H1 (cell line): ENCODE results near the gene KCNIP3. TPM values are rescaled to one million over a fixed set of nuclear protein-coding genes. Genes with fewer than 3 reads are reported as not detected.

Source experiments
- CTCF ChIA-PET: fragments of 300-600 bp; sonication (Branson Sonifier 250); formaldehyde crosslinking; loops from one replicate; lab custom pipeline; 2021; ENCODE audit not compliant: partially characterized antibody; lab: Charles Lee
- POLR2A ChIA-PET: fragments of 300-600 bp; sonication (Branson Sonifier 250); formaldehyde crosslinking; loops from one replicate; lab custom pipeline; 2021; ENCODE audit warnings: inconsistent platforms; ENCODE audit not compliant: partially characterized antibody; lab: Charles Lee
- DNase-seq, 2 experiments: peaks; one replicate each; pipeline versions ENCODE4 v3.0.0 to v3.0.0-alpha.2; 2010 to 2022; ENCODE audit warnings: low spot score in 2 of 2, low read depth in 1 of 2, mixed read lengths in 1 of 2
- FAIRE-seq: peaks from 2 replicates; lab custom pipeline; 2011; peaks lifted over from hg19 to GRCh38; lab: Jason Lieb, UNC
- H2AFZ ChIP-seq: 2 replicates; pipeline ENCODE4 v1.8.1; 2012; ENCODE audit warnings: low read length, inconsistent platforms
- H2AK5ac ChIP-seq: 2 replicates; pipeline ENCODE4 v1.6.1; 2013; ENCODE audit warnings: low read depth, low read length
- H2BK120ac ChIP-seq: replicated peaks from 2 replicates; pipeline ENCODE3; 2013; ENCODE audit warnings: low read depth, low read length, inconsistent platforms
- H2BK12ac ChIP-seq: 2 replicates; pipeline ENCODE4 v1.6.1; 2013; ENCODE audit warnings: low read depth, low read length
- H2BK15ac ChIP-seq: 2 replicates; pipeline ENCODE4 v1.6.1; 2013; ENCODE audit warnings: low read length
- H2BK20ac ChIP-seq: 2 replicates; pipeline ENCODE4 v1.6.1; 2013; ENCODE audit warnings: low read length
- H2BK5ac ChIP-seq: 2 replicates; pipeline ENCODE4 v1.6.1; 2013; ENCODE audit warnings: low read depth, low read length
- H3K14ac ChIP-seq: 2 replicates; pipeline ENCODE4 v1.6.1; 2013; ENCODE audit warnings: inconsistent platforms; ENCODE audit not compliant: insufficient read length
- H3K18ac ChIP-seq: 2 replicates; pipeline ENCODE4 v1.6.1; 2013; ENCODE audit warnings: low read length; ENCODE audit errors: extremely low read depth
- H3K23ac ChIP-seq: 2 replicates; pipeline ENCODE4 v1.6.1; 2013; ENCODE audit warnings: inconsistent platforms; ENCODE audit not compliant: insufficient read length
- H3K23me2 ChIP-seq: 2 replicates; pipeline ENCODE4 v1.6.1; 2013; ENCODE audit warnings: low read depth, low read length
- H3K27ac ChIP-seq: 2 replicates; pipeline ENCODE4 v1.6.1; 2011; ENCODE audit warnings: low read depth, low read length, inconsistent platforms
- H3K27me3 ChIP-seq, 4 experiments: replicated peaks in 1 of 4; 1 replicate in 1 of 4; 2 replicates in 3 of 4; pipeline versions ENCODE4 v1.6.1 to v1.8.1; 2011 to 2013; ENCODE audit warnings: low read length in 3 of 4, mild to moderate bottlenecking in 3 of 4, inconsistent platforms in 2 of 4, mixed read lengths in 2 of 4, moderate library complexity in 1 of 4; ENCODE audit not compliant: control insufficient read depth in 3 of 4, insufficient read depth in 3 of 4; ENCODE audit errors: extremely low read depth in 1 of 4
- H3K36me3 ChIP-seq, 4 experiments: 2 replicates each; pipeline versions ENCODE4 v1.6.1 to v1.8.1; 2011 to 2013; ENCODE audit warnings: mild to moderate bottlenecking in 4 of 4, low read length in 3 of 4, moderate library complexity in 2 of 4, control low read depth in 1 of 4, inconsistent platforms in 1 of 4; ENCODE audit not compliant: insufficient read depth in 4 of 4, control insufficient read depth in 2 of 4
- H3K4ac ChIP-seq: replicated peaks from 2 replicates; pipeline ENCODE3; 2013; ENCODE audit warnings: low read length, low read depth, mixed read lengths, inconsistent platforms; ENCODE audit not compliant: insufficient read length
- H3K4me1 ChIP-seq, 4 experiments: replicated peaks in 1 of 4; 1 replicate in 1 of 4; 2 replicates in 3 of 4; pipeline versions ENCODE4 v1.6.1 to v1.8.1; 2011 to 2013; ENCODE audit warnings: low read length in 3 of 4, inconsistent platforms in 2 of 4, mixed read lengths in 1 of 4; ENCODE audit not compliant: insufficient read depth in 4 of 4, control insufficient read depth in 3 of 4
- H3K4me2 ChIP-seq, 2 experiments: 2 replicates each; pipeline versions ENCODE4 v1.6.1 to v1.8.1; 2011 to 2013; ENCODE audit warnings: low read depth in 2 of 2, low read length in 2 of 2, control low read depth in 1 of 2, inconsistent platforms in 1 of 2, mild to moderate bottlenecking in 1 of 2; ENCODE audit not compliant: insufficient read depth in 1 of 2
- H3K4me3 ChIP-seq, 4 experiments: fragments of 200-600, 300-600 bp in 1 of 4; sonication (generic), shearing (Covaris generic), sonication (Bioruptor Twin) in 1 of 4; 2 replicates each; pipeline versions ENCODE4 v1.5.1 to v1.8.1; 2011 to 2016; ENCODE audit warnings: low read length in 4 of 4, low read depth in 3 of 4, control low read depth in 2 of 4, inconsistent platforms in 2 of 4, mild to moderate bottlenecking in 2 of 4, mixed read lengths in 1 of 4, moderate library complexity in 1 of 4; ENCODE audit not compliant: insufficient read depth in 2 of 4; ENCODE audit errors: extremely low read depth in 1 of 4
- H3K56ac ChIP-seq: replicated peaks from 2 replicates; pipeline ENCODE3; 2013; ENCODE audit warnings: low read depth, mild to moderate bottlenecking, mixed read lengths, low read length, inconsistent platforms; ENCODE audit not compliant: insufficient read length
- H3K79me1 ChIP-seq: 2 replicates; pipeline ENCODE4 v1.6.1; 2013; ENCODE audit warnings: low read depth, low read length, control low read depth
- H3K79me2 ChIP-seq, 2 experiments: 2 replicates each; pipeline versions ENCODE4 v1.6.1 to v1.8.1; 2012 to 2013; ENCODE audit warnings: low read length in 2 of 2, mild to moderate bottlenecking in 2 of 2, inconsistent platforms in 1 of 2; ENCODE audit not compliant: insufficient read depth in 2 of 2, control insufficient read depth in 1 of 2
- H3K9ac ChIP-seq, 4 experiments: replicated peaks in 1 of 4; 1 replicate in 1 of 4; 2 replicates in 3 of 4; pipeline versions ENCODE4 v1.6.1 to v1.8.1; 2011 to 2013; ENCODE audit warnings: low read depth in 3 of 4, low read length in 3 of 4, control low read depth in 2 of 4, mild to moderate bottlenecking in 2 of 4, moderate library complexity in 2 of 4, inconsistent platforms in 1 of 4; ENCODE audit errors: extremely low read depth in 1 of 4
- H3K9me3 ChIP-seq, 2 experiments: 2 replicates each; pipeline versions ENCODE4 v1.6.1 to v1.8.1; 2012 to 2013; ENCODE audit warnings: mild to moderate bottlenecking in 2 of 2, moderate library complexity in 2 of 2, control low read depth in 1 of 2, inconsistent platforms in 1 of 2, low read depth in 1 of 2, low read length in 1 of 2, mixed read lengths in 1 of 2; ENCODE audit not compliant: insufficient read depth in 2 of 2
- H4K20me1 ChIP-seq, 2 experiments: replicated peaks in 1 of 2; 2 replicates each; pipeline versions ENCODE3 to v1.8.1; 2011 to 2013; ENCODE audit warnings: inconsistent platforms in 2 of 2, low read length in 2 of 2, mild to moderate bottlenecking in 1 of 2; ENCODE audit not compliant: insufficient read depth in 2 of 2, control insufficient read depth in 1 of 2
- H4K5ac ChIP-seq: 2 replicates; pipeline ENCODE4 v1.6.1; 2013; ENCODE audit warnings: low read length, low read depth, mixed read lengths, inconsistent platforms; ENCODE audit not compliant: insufficient read length
- H4K8ac ChIP-seq: 2 replicates; pipeline ENCODE4 v1.8.0; 2013; ENCODE audit warnings: mild to moderate bottlenecking, moderate library complexity, low read length, inconsistent platforms; ENCODE audit not compliant: insufficient read depth; ENCODE audit errors: extremely low read depth
- H4K91ac ChIP-seq: replicated peaks from 2 replicates; pipeline ENCODE3; 2013; ENCODE audit warnings: low read length, mixed read lengths, inconsistent platforms; ENCODE audit not compliant: insufficient read length
- ATF2 ChIP-seq: IDR thresholded peaks from 2 replicates; pipeline ENCODE4 v1.6.1; 2012; ENCODE audit warnings: low read length, inconsistent platforms
- CTBP2 ChIP-seq: IDR thresholded peaks from 2 replicates; pipeline ENCODE4 v1.7.0; 2011; ENCODE audit warnings: borderline replicate concordance, mild to moderate bottlenecking, moderate library complexity, mixed read lengths, low read length; ENCODE audit not compliant: insufficient read depth, insufficient read length
- EP300 ChIP-seq, 2 experiments: IDR thresholded peaks; 1 replicate in 1 of 2; 2 replicates in 1 of 2; pipeline ENCODE4 v1.6.1; 2011 to 2012; ENCODE audit warnings: low read depth in 2 of 2, low read length in 2 of 2, mild to moderate bottlenecking in 2 of 2, borderline replicate concordance in 1 of 2, inconsistent platforms in 1 of 2, moderate library complexity in 1 of 2
- FOSL1 ChIP-seq: IDR thresholded peaks from 2 replicates; pipeline ENCODE4 v1.6.1; 2011; ENCODE audit warnings: mild to moderate bottlenecking, low read depth, low read length, moderate library complexity; ENCODE audit not compliant: insufficient read depth
- NRF1 ChIP-seq: IDR thresholded peaks from 2 replicates; pipeline ENCODE4 v1.6.1; 2011; ENCODE audit warnings: mild to moderate bottlenecking, low read depth, low read length, improper control_type of control experiment
- POLR2A ChIP-seq, 2 experiments: IDR thresholded peaks; 1 replicate in 1 of 2; 2 replicates in 1 of 2; pipeline ENCODE4 v1.6.1; 2011; ENCODE audit warnings: low read depth in 2 of 2, low read length in 2 of 2, mild to moderate bottlenecking in 2 of 2; ENCODE audit errors: control extremely low read depth in 1 of 2
- RBBP5 ChIP-seq: IDR thresholded peaks from 2 replicates; pipeline ENCODE4 v1.7.1; 2012; ENCODE audit warnings: low read depth, mild to moderate bottlenecking, inconsistent platforms, low read length, moderate library complexity, borderline replicate concordance
- RNF2 ChIP-seq: fragments of 200-900, 300-1000 bp; sonication (generic); IDR thresholded peaks from 2 replicates; pipeline ENCODE4 v1.7.1; 2016; ENCODE audit warnings: borderline replicate concordance, low read depth, mild to moderate bottlenecking, antibody characterized with exemption, low read length; ENCODE audit not compliant: poor library complexity, severe bottlenecking; ENCODE audit errors: missing control alignments
- SP1 ChIP-seq: IDR thresholded peaks from 2 replicates; pipeline ENCODE4 v1.6.1; 2011; ENCODE audit warnings: low read depth, low read length
- WGBS, 2 experiments: shearing (Covaris generic) in 1 of 2; methylation state at CpG; one replicate each; pipeline versions ENCODE4 v1.1.6 to v1.1.7; 2013 to 2015; ENCODE audit warnings: low lambda C conversion rate in 2 of 2, mixed read lengths in 2 of 2, inconsistent platforms in 1 of 2, low coverage in 1 of 2, missing lambda C conversion rate in 1 of 2; ENCODE audit not compliant: insufficient replicate concordance in 2 of 2, insufficient coverage in 1 of 2, insufficient read length in 1 of 2; ENCODE audit errors: extremely low coverage in 1 of 2, missing lambda C conversion rate in 1 of 2; 5-methylcytosine and 5-hydroxymethylcytosine counted together
- polyA plus RNA-seq, 7 experiments: library from polyadenylated mRNA; depleted of rRNA in 3 of 7; stranded (reverse) in 5 of 7; unstranded in 2 of 7; fragments of >200 nt in 5 of 7; fragments of 200-250 nt in 2 of 7; gene quantifications; 1 replicate in 5 of 7; 2 replicates in 1 of 7; 4 replicates in 1 of 7; pipeline versions ENCODE4 v1.2.1 to v1.2.3, GENCODE V29; 2011 to 2013; ENCODE audit warnings: missing spikeins in 2 of 7, mixed read lengths in 2 of 7
- total RNA-seq: library from RNA; stranded (reverse); fragmentation: NEBNext Ultra II Directional; extraction: Animal tissue kit (Norgen Biotek cat#: 25700); gene quantifications from 2 replicates; pipeline ENCODE4 v1.2.1, GENCODE V29; 2021

Gene KCNIP3
- total and polyA plus RNA-seq, 2 of the 8 experiments (the other 6 are each of a cell fraction or from before 2014, with no cell fraction given), result 0.33 to 1.9 TPM

- Histone ChIP-seq H3K4me3 (no peak overlapping the region), H2BK12ac (no peak overlapping the region), H3K9ac (no peak overlapping the region), H3K36me3 (no peaks in the 10 kb centered on the region), H3K4me1 (peaks cover 0 to 7% (median 0%) of the 10 kb centered on the region in 4 experiments; a peak in 2 of 7 replicates), H3K23ac (no peak overlapping the region), H3K27me3 (no peaks in the 10 kb centered on the region), H2BK5ac (no peak overlapping the region), H2BK120ac (no peak overlapping the region), H3K9me3 (peaks cover 60 to 98% of the 10 kb centered on the region in 2 experiments), H3K23me2 (no peaks in the 10 kb centered on the region), H4K20me1 (no peaks in the 10 kb centered on the region), H4K5ac (no peak overlapping the region), H2BK20ac (no peak overlapping the region), H3K79me2 (no peaks in the 10 kb centered on the region), H3K56ac (no peak overlapping the region), H3K18ac (no peak overlapping the region), H4K8ac (no peak overlapping the region), H2AFZ (no peak overlapping the region), H3K4me2 (no peak overlapping the region), H3K4ac (no peak overlapping the region), H3K14ac (no peak overlapping the region), H3K79me1 (no peaks in the 10 kb centered on the region), H2AK5ac (no peak overlapping the region), H3K27ac (no peak overlapping the region), H4K91ac (no peak overlapping the region), H2BK15ac (no peak overlapping the region)
- no peak for DNase-seq
- WGBS, 2 experiments, result 90% methylated on average over 5 of the region's 8 CpGs; no CpG with 5 or more reads in 1 of the 2 experiments
- FAIRE-seq, result no peak
- ChIA-PET CTCF (no interaction called here), POLR2A (no interaction called here)
- no peak for TF ChIP-seq RNF2
- TF ChIP-seq ATF2, result no peak
- no peak for TF ChIP-seq FOSL1
- TF ChIP-seq EP300 (IDR thresholded peaks at IDR 0.05; ENCODE audit: borderline replicate concordance in 1 of 2, low read depth in 2 of 2, low read length in 2 of 2), result no peak
- no peak for TF ChIP-seq POLR2A (IDR thresholded peaks at IDR 0.05; ENCODE audit: control extremely low read depth in 1 of 2, low read depth in 2 of 2, low read length in 2 of 2)
- no peak for TF ChIP-seq RBBP5
- TF ChIP-seq CTBP2, result no peak
- no peak for TF ChIP-seq SP1
- TF ChIP-seq NRF1, result no peak
Measured at GRCh38 chr2:95281786-95282185, 15.4 kb upstream of the KCNIP3 start.
